NCI-H446 treated with DMSO at 0.1 percent for 48 hours (cell line): ENCODE data around the gene SREBF1.
A peak's percentile ranks its signal among the peaks of the same experiment; 100 is the strongest.

Experiments
- DNase-seq: peaks from one replicate; lab custom pipeline; 2025; lab: John Stamatoyannopoulos, UW

SREBF1 gene

GRCh38 chr17:17840751-17841591, 4.2 kb upstream of the SREBF1 start:
- no peak for DNase-seq

GRCh38 chr17:17839791-17840707, 3.3 kb upstream of the SREBF1 start:
- DNase-seq = peak; percentile 57

GRCh38 chr17:17837966-17838962, 1.5 kb upstream of the SREBF1 start:
- no peak for DNase-seq

GRCh38 chr17:17837380-17837821, 615 bp upstream of the SREBF1 start:
- DNase-seq = no peak

GRCh38 chr17:17836250-17836817, 452 bp downstream of the SREBF1 start:
- peak; percentile 79 for DNase-seq

- DNase-seq = no peak
Observed at GRCh38 chr17:17835415-17836249, 1.2 kb downstream of the SREBF1 start.

- no peak for DNase-seq
Observed at GRCh38 chr17:17834974-17835373, 1.8 kb downstream of the SREBF1 start.

GRCh38 chr17:17833658-17834357, 3.0 kb downstream of the SREBF1 start:
- DNase-seq = no peak

- DNase-seq = no peak
Observed at GRCh38 chr17:17832032-17832363, 4.8 kb downstream of the SREBF1 start.

- DNase-seq = no peak
Observed at GRCh38 chr17:17831208-17832031, 5.4 kb downstream of the SREBF1 start.

- no peak for DNase-seq
Observed at GRCh38 chr17:17830740-17831207, 6.0 kb downstream of the SREBF1 start.

- DNase-seq = no peak
Observed at GRCh38 chr17:17830269-17830567, 6.6 kb downstream of the SREBF1 start.

GRCh38 chr17:17827826-17828621, 8.8 kb downstream of the SREBF1 start:
- DNase-seq = no peak

- no peak for DNase-seq
Observed at GRCh38 chr17:17826942-17827785, 9.6 kb downstream of the SREBF1 start.

GRCh38 chr17:17826342-17826713, 10.5 kb downstream of the SREBF1 start:
- DNase-seq = no peak

- no peak for DNase-seq
Observed at GRCh38 chr17:17824783-17825614, 11.8 kb downstream of the SREBF1 start.
